HG02870 (cell line): Measurements from ENCODE around the gene RANBP17.
"Not testable (repeated sequence)": the region's sequence is repeated elsewhere in the genome, so short reads cannot be mapped to it uniquely, and the experiment has no call there.

Source experiments
- ATAC-seq: cut with Tn5 transposase; IDR thresholded peaks from one replicate; pipeline ENCODE4 v1.9.1; 2021; ENCODE audit warnings: mild to moderate bottlenecking, moderate library complexity; ENCODE audit not compliant: unreplicated experiment

RANBP17 gene

DNA sequence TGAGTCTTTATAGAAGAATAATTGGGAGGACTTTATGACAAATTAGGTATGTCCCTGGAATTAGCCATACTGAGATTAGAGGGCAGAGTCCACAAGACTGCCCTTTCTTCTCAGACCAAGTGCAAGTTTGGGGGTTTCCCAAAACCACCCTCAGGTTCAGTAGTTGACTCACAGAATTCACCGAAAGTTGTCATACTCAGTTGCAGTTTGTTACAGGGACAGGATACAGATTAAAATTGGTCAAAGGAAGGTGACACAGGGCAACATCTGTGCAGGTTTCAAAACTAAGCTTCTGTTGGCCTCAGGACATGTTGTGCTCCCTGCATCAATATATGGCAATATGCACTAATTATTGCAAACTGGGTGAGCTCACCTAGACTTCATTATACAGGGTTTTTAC is 3.8 kb downstream of the RANBP17 start:
- peak; percentile 87 for ATAC-seq

DNA sequence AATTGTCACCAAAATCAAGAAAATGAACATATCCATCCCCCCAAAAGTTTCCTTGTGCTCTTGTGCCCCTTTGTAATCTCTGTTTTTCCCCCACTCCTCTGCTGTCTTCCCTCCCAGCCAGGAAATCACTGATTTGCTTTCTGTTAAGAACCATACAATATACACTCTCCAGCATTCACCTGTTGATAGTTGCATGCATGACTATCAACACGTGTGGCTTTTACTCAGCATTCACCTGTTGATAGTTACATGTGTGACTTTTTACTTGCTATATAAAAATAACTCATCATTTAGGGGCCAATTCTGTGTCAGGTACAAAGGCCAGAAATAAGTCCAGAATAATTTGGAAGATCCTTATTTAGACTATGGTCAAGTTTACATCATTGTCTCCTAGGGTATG is 6.0 kb downstream of the RANBP17 start:
- ATAC-seq = no peak

DNA sequence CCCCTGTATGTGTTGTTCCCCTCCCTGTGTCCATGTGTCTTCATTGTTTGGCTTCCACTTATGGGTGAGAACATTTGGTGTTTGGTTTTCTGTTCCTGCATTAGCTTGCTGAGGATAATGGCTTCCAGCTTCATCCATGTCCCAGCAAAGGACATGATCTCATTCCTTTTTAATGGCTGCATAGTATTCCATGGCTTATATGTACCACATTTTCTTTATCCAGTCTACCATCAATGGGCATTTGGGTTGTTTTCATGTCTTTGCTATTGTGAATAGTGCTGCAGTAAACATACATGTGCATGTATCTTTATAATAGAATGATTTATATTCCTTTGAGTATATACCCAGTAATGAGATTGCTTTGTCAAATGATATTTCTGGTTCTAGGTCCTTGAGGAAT is 8.6 kb downstream of the RANBP17 start:
- not testable (repeated sequence) for ATAC-seq

DNA sequence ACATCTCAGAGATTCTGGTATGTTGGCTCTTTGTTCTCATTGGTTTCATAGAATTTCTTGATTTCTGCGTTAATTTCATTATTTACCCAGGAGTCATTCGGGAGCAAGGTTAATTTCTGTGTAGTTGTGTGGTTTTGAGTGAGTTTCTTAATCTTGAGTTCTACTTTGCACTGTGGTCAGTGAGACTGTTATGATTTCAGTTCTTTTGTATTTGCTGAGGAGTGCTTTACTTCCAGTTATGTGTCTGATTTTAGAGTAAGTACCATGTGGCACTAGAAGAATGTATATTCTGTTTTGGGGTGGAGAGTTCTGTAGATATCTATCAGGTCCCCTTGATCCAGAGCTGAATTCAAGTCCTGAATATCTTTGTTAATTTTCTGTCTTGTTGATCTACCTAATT is 12.2 kb downstream of the RANBP17 start:
- ATAC-seq = no peak

DNA sequence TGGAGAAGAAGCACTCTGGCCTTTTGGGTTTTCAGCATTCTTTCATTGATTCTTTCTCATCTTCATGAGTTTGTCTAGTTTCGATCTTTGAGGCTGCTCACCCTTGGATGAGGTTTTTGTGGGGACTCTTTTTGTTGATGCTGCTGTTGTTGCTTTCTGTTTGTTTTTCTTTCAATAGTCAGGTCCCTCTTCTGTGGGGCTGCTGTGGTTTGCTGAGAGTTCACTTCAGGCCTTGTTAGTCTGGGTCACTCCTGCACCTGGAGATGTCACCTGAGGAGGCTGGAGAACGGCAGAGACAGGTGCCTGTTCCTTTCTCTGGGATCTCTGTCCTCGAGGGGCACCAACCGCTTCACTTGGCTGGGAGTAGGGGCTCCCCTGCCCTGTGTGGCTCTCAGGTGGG is 14.0 kb downstream of the RANBP17 start:
- no peak for ATAC-seq

DNA sequence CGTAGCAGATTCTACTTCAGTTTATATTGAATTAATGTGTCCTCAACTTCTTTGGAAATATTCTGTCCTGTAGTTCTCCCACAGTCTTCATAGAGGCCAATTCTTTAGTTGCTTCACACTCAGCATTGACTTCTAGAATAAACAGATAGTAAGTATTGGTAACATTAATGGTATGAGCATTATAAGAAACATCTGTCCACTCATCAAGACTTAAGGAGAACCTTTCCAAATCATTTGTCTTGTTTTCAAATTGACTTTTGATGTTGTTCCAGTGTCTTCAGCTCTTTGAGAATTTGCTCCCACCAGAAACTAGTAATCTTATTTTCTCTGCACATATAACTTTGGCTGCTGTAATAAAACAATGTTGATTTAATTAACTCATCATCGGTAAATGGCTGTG is 18.3 kb downstream of the RANBP17 start:
- ATAC-seq = no peak

DNA sequence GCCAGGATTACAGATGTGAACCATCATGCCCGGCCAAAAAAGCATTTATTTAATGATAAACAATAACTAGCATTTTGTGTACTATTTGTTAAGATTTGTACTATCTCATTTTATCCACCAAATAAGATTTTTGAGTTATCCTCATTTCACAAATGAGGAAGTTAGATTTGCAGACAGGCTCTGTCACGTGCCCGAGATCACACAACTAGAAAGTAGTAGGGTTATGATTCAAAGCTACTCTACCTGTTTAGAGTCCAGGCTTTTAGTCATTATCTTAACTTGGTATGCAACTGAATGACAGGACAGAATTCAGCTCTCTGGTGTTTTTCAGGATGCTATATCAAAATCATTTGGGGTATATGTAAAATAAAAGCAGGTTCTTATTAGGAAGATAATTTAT is 20.5 kb downstream of the RANBP17 start:
- ATAC-seq = no peak

DNA sequence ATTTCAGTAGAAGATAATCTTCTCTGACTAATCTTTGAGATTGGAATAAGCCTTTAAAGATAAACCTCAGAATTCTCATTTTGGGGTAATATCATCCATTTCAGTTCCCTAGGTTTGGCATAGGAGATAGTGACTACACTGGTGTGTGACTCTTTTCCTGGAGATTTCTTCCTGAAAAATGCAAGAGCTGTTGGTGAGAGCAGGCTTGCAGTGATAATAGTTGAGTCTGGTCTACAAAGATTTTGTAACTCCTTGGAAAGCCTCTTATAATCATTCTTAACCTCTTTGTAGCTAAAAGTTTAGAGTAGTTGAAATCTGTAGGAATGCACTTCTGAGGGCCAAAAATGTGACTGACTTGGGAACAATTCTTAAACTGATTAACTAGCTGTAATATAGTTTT is 23.4 kb downstream of the RANBP17 start:
- no peak for ATAC-seq

DNA sequence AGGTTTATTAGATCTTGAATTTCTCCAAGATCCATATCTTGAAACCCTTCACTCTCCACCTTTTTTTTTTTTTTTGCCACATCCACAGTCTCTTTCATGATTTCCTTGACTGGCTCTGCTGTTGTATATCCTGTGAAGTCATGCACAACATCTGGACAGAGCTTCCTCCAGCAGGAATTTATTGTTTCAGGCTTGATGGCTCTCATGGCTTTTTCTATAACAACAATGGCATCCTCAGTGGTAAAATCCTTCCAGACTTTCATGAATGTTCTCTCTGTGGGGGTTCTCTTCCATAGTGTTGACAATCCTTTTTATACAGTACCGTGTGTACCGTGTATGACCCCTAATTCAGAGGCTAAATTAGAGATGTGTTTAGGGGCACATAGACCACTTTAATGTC is 24.0 kb downstream of the RANBP17 start:
- ATAC-seq = no peak

DNA sequence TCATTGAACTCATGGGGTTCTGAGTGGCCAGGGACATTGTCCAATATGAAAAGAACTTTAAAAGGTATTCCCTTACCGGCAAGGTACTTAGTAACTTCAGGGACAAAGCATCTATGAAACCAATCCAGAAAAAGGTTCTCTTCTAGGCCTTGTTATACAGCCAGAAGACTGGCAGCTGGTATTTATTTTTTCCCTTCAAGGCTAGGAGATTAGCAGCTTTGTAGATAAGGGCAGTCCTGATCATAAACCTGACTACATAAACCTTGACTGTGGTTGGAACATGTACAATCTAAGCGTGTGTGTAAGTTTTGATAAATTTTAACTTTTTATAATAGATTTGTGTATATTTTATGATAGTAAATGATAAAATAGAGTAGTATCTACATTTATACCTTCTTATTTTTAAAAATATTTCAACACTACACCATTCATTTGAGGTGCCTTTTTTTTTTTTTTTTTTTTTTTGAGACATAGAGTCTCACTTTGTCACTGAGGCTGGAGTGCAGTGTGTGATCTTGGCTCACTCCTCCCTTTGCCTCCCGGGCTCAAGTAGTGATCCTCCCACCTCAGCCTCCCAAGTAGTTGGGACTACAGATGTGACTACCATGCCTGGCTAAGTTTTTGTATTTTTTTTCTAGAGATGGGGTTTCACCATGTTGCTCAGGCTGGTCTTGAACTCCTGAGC is 24.5 kb downstream of the RANBP17 start:
- ATAC-seq = no peak

DNA sequence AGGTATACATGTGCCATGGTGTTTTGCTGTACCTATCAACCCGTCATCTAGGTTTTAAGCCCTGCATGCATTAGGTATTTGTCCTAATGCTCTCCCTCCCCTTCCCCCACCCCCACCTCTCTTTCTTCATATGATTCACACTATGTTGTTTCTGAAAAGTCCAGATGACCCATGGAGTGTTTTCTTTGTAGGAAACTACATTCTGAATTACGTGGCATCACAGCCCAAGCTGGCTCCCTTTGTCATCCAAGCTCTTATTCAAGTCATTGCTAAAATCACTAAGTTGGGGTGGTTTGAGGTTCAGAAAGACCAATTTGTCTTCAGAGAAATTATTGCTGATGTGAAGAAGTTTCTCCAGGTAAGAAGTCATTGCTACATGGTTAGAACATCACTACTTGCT is 30.4 kb downstream of the RANBP17 start:
- no peak for ATAC-seq

DNA sequence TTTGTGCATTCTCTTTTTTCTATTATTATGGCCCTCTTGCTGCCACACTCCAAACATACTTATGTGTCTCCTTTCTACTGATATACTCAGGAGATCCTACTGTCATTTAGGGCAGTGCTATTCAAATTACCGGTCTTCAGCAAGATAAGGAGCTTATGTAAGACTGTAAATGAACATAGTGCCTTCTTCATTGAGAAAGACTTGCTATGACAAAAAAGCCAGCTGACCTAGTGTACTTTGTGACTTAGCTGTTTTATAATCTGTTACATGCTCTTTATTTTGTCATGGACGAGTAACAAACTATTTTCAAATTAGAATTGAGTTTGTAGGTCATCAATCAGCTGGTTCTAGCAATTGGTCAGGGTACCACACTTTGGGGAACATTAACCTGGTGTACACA is 32.8 kb downstream of the RANBP17 start:
- no peak for ATAC-seq

DNA sequence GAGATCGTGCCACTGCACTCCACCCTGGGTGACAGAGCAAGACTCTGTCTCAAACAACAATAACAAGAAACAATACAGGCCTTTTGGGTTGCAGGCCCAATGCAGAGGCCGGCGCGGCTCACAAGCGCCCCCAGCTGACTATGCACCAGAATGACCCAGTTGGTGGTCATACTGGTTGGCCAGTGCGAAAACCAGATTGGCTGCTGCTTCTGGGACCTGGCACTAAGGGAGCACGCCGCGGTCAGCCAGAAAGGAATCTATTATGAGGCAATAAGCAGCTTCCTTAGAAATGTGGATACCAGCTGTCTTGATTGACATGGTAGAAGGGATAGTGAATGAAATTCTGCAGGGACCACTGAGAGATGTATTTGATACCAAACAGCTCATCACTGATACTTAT is 35.0 kb downstream of the RANBP17 start:
- ATAC-seq = no peak

DNA sequence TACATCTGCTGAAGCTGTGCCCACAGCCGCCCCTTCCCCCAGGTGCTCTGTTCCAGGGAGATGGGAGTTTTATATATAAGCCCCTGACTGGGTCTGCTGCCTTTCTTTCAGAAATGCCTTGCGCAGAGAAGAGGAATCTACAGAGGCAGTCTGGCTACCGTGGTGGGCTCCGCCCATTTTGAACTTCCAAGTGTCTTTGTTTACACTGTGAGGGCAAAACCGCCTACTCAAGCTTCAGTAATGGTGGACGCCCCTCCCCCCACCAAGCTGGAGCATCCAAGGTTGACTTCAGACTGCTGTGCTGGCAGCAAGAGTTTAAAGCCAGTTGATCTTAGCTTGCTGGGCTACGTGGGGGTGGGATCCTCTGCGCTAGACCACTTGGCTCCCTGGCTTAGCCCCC is 41.3 kb downstream of the RANBP17 start:
- no peak for ATAC-seq

DNA sequence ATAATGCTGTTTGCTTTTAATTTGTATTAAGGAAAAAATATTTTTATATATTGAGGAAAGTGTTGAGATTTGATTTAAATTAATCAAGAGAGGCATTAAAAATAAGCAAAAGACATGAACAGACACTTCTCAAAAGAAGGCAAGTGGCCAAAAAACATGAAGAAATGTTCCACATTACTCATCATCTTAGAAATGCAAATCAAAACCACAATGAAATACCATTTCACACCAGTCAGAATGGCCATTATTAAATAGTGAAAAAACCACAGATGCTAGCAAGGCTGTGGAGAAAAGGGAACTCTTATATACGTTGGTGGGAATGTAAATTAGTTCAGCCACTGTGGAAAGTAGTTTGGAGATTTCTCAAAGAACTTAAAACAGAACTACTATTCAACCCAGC is 45.9 kb downstream of the RANBP17 start:
- no peak for ATAC-seq

DNA sequence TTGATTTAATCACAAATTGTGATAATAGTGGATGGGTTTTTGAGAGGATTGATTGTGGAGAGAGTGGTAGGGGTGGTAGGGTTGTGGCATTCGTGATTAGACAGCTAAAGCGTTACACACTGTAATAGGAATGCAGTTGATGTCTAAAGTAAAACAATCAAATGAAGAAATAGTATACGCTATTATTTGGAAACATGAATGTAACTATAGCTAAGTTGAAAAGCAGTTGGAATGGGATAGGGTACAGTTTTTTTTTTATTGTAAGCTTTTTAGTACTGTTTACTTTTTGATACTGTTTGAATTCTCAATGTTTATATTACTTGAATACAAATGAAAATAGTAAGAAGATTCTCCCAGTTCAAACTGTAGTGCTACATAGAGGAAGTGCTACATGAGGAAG is 51.8 kb downstream of the RANBP17 start:
- ATAC-seq = no peak

DNA sequence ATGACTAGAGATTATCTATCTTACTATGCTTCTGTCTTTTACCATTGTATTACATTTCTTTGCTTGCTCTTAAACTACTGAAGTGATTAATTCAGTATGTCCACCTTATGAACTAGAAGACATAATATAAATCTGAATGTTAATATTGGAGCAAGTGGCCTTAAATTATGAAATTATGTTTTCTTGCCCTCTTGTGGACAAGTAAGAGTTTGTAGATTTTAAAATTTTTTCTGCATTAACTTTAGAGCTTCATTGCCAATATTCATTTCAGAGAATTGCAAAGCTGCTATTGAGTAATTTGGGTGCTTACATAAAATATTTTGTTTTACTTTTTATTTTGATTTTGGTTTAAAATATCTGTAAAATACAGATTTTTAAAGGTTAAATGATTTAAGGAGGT is 55.3 kb downstream of the RANBP17 start:
- ATAC-seq = no peak

DNA sequence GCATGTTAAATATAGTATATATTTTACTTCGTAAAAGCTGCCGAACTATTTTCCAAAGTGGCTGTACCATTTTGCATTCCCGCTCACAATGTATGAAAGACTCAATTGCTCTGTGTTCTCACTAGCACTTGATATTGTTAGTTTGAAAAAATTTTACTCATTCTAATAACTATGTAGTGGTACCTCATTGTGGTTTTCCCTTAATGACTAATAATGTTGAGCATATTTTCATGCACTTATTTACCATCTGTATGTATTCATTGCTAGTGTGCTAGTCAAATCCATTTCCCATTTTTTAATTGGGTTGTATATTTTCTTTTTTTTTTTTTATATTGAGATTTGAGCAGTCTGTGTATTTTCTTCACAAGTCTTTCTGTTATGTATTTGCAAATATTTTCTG is 58.4 kb downstream of the RANBP17 start:
- no peak for ATAC-seq

DNA sequence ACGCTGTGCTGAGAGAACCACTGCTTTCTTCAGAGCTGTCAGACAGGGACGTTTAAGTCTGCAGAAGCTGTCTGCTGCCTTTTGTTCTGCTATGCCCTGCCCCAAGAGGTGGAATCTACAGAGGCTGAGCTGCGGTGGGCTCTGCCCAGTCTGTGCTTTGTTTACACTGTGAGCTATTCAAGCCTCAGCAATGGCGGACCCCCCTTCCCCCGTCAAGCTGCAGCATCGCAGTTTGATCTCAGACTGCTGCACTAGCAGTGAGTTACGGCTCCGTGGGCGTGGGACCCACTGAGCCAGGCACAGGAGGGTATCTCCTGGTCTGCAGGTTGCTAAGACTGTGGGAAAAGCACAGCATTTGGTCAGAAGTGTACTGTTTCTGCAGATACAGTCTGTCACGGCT is 60.5 kb downstream of the RANBP17 start:
- ATAC-seq = not testable (repeated sequence)

DNA sequence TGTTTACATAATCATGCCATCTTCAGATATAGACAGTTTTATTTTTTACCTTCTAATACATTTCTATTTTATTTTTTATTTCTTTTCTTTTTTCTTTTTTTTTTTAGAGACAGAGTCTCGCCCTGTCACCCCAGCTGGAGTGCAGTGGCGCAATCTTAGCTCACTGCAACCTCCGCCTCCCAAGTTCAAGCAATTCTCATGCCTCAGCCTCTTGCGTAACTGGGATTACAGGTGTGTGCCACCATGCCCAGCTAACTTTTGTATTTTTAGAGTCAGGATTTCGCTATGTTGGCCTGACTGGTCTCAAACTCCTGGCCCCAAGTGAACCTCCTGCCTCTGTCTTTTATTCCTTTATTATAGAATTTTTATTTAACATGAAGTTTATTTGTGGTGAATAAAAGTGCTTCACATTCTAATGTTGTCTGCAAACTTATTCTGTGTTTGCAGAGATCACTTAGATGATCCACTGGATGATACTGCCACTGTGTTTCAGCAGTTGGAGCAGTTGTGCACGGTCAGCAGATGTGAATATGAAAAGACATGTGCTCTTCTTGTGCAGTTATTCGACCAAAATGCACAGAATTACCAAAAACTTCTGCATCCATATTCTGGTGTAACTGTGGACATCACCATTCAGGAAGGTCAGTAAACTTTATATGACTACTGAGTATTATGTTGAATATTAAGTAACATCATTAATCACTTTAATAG is 62.2 kb downstream of the RANBP17 start:
- no peak for ATAC-seq

DNA sequence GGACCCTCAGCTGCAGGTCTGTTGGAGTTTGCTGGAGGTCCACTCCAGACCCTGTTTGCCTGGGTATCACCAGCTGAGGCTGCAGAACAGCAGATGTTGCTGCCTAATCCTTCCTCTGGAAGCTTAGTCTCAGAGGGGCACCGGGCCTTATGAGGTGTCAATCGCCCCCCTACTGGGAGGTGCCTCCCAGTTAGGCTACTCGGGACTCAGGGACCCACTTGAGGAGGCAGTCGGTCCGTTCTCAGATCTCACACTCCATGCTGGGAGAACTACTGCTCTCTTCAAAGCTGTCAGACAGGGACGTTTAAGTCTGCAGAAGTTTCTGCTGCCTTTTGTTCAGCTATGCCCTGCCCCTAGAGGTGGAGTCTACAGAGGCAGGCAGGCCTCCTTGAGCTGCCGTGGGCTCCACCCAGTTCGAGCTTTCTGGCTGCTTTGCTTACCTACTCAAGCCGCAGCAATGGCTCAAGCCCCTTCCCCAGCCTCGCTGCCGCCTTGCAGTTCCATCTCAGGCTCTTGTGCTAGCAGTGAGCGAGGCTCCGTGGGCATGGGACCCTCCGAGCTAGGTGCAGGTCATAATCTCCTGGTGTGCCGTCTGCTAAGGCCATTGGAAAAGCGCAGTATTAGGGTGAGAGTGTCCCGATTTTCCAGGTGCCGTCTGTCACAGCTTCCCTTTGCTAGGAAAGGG is 73.9 kb downstream of the RANBP17 start:
- not testable (repeated sequence) for ATAC-seq

DNA sequence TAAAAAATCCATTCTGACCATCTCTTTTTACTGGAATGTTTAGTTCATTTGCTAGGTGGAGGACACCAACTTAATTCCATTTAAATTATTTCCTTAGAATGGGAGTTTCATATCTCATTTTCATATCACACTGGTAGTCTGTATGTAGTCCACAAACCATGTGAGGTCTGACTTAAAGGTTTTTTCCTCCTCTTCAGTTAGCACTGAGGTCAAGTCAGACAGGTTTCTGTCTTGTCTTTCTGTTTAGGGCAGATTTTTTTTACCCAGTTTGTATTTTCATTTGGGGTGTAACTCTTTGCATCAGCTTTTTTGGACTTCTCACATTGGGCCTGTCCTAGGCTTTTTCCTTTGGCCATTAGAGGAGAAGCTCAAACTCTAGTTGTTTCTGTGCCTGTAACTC is 75.3 kb downstream of the RANBP17 start:
- ATAC-seq = no peak
